Measurements from ENCODE around the gene UFSP1. TPM values are rescaled to one million over a fixed set of nuclear protein-coding genes. Genes with fewer than 3 reads are reported as not detected.

UFSP1 gene
- total RNA-seq, 1 experiment from 2014 or later, result 5.6 TPM

DNA sequence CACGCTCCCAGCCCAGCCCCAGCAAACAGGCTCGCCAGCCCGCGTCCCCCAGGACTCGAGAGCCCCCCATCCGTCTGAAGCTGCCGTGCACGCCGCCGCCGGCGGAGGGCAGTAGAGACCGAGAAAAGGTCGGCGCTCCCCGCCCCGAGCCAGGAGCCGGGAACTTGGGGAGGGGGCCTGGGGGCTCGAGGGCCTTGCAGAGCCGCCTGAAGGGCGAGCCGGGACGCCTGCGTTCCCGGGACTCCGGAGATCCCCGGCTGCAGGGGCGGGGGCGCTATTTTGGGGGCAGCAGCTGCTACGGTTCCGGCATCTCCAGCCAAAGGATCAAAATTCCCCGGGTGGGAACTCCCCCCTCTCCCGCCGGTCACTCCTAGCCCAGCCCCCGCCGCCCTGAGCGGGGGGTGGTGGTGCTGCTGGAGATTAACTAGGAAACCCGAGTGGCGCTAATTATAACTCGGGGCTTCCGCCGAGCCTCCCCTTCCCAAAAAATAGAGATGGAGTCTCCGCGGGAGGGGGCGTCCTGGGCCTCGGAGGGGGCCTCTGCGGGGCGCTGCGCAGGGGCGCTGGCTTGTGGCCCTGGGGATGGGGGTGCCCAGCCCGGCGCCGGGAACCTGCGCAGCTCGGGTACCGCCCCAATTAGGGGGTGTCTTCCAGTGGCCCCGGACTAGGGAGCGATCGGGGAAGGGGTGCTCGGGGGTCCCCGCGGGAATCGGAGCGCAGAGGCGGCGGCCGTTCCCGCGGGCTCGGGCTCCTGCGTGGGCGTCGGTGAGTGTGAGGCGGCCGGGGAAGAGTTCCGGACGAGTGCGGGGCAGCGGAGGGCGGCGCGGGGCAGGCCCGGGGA lies 5.6 kb upstream of the UFSP1 start:
- peak overlapping the region; percentile 36 for H3K9ac ChIP-seq (ENCODE audit: low read length)
- H3K27ac ChIP-seq (ENCODE audit: low read depth, low read length), result no peak overlapping the region
- CTCF ChIA-PET, result interaction anchor here (0.6 to 1.4 kb wide), 7 partner anchors 16 to 388 kb away, joined by 3 to 6 read pairs (median 3); no protein-coding TSS in a partner anchor
- peak overlapping the region; percentile 44 to 60 for H3K4me3 ChIP-seq (replicated peaks in 1 of 2; ENCODE audit: low read depth in 1 of 2, low read length in 2 of 2)
- BruUV-seq (replicated peaks), result no TSS peak
- peaks cover 12 to 47% of the 10 kb centered on the region in 2 experiments for H3K4me1 ChIP-seq (ENCODE audit: control insufficient read depth in 1 of 2, insufficient read depth in 2 of 2, low read length in 2 of 2)
- peak overlapping the region; percentile 91 for H3K4me2 ChIP-seq (ENCODE audit: low read length)
- RAD21 ChIA-PET (ENCODE audit: low non-redundant PET in 1 of 2, low total read pairs in 2 of 2, uncharacterized antibody in 2 of 2, unreplicated experiment in 2 of 2), result interaction anchor here (0.6 to 1.4 kb wide), 2 partner anchors 67 to 388 kb away, joined by 3 to 6 read pairs; no protein-coding TSS in a partner anchor
- H2AFZ ChIP-seq (ENCODE audit: low read depth, low read length, poor library complexity, severe bottlenecking), result peak overlapping the region; percentile 68
- DNase-seq (ENCODE audit: low read depth, low spot score), result no peak
- no peaks in the 10 kb centered on the region for H3K9me3 ChIP-seq (ENCODE audit: control insufficient read depth in 1 of 2, insufficient read depth in 1 of 2, low read depth in 1 of 2, low read length in 2 of 2)
- no peaks in the 10 kb centered on the region for H3K79me2 ChIP-seq (ENCODE audit: insufficient read depth, low read length)
- H3K9me2 ChIP-seq (ENCODE audit: insufficient read depth), result no peaks in the 10 kb centered on the region
- no peaks in the 10 kb centered on the region for H4K20me1 ChIP-seq (ENCODE audit: insufficient read depth)
- POLR2A ChIA-PET, result interaction anchor here (0.7 to 1.2 kb wide), 2 partner anchors 232 to 388 kb away, joined by 3 read pairs; partner anchors contain the start of gene SERPINE1
- no peaks in the 10 kb centered on the region; the same call in 1 of the 2 replicates for H3K27me3 ChIP-seq (ENCODE audit: insufficient read depth, low read length)
- TF ChIP-seq RAD21 (IDR thresholded peaks at IDR 0.05; ENCODE audit: low read depth), result no peak
- no peak for TF ChIP-seq FOSL1 (IDR thresholded peaks at IDR 0.05; ENCODE audit: low read depth)
- no peak for TF ChIP-seq ATF3 (IDR thresholded peaks at IDR 0.05)
- no peak for TF ChIP-seq EGR1 (IDR thresholded peaks at IDR 0.05; ENCODE audit: low read depth)
- TF ChIP-seq EZH2phosphoT487 (IDR thresholded peaks at IDR 0.05; ENCODE audit: borderline replicate concordance), result no peak
- TF ChIP-seq YY1 (IDR thresholded peaks at IDR 0.05; ENCODE audit: extremely low read depth, insufficient replicate concordance, low read depth, low read length), result peak; percentile 10
- TF ChIP-seq MAX (IDR thresholded peaks at IDR 0.05), result no peak
- TF ChIP-seq CEBPB (IDR thresholded peaks at IDR 0.05; ENCODE audit: low read depth), result no peak
- no peak for TF ChIP-seq TCF7L2 (IDR thresholded peaks at IDR 0.05; ENCODE audit: borderline replicate concordance, extremely low read depth, insufficient read depth, insufficient read length)
- TF ChIP-seq ZBTB33 (IDR thresholded peaks at IDR 0.05; ENCODE audit: extremely low read depth, insufficient replicate concordance, low read length), result no peak
- TF ChIP-seq POLR2AphosphoS5 (IDR thresholded peaks at IDR 0.05; ENCODE audit: low read depth, low read length), result no peak
- TF ChIP-seq SIN3A (IDR thresholded peaks at IDR 0.05; ENCODE audit: low read depth), result no peak
- no peak for TF ChIP-seq ELF1 (IDR thresholded peaks at IDR 0.05; ENCODE audit: borderline replicate concordance, low read depth)
- TF ChIP-seq, protein P1, sequence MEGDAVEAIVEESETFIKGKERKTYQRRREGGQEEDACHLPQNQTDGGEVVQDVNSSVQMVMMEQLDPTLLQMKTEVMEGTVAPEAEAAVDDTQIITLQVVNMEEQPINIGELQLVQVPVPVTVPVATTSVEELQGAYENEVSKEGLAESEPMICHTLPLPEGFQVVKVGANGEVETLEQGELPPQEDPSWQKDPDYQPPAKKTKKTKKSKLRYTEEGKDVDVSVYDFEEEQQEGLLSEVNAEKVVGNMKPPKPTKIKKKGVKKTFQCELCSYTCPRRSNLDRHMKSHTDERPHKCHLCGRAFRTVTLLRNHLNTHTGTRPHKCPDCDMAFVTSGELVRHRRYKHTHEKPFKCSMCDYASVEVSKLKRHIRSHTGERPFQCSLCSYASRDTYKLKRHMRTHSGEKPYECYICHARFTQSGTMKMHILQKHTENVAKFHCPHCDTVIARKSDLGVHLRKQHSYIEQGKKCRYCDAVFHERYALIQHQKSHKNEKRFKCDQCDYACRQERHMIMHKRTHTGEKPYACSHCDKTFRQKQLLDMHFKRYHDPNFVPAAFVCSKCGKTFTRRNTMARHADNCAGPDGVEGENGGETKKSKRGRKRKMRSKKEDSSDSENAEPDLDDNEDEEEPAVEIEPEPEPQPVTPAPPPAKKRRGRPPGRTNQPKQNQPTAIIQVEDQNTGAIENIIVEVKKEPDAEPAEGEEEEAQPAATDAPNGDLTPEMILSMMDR (IDR thresholded peaks at IDR 0.05 in 2 of 3, conservative IDR thresholded peaks at IDR 0.05 in 1 of 3; ENCODE audit: borderline replicate concordance in 1 of 3, insufficient read depth in 1 of 3, low read depth in 2 of 3, low read length in 2 of 3), result peak in 2 of 3 experiments; percentile 85; a peak in 4 of 6 replicates
- no peaks in the 10 kb centered on the region for H3K36me3 ChIP-seq (ENCODE audit: control insufficient read depth in 1 of 2, insufficient read depth in 2 of 2, low read length in 2 of 2)
- peak; percentile 26; the same call in 1 of the 2 replicates for ATAC-seq
- intact Hi-C loops (cut with micrococcal nuclease), result loop anchor here (1.0 to 5.0 kb wide), 2 partner anchors 242 to 297 kb away; no protein-coding TSS in a partner anchor
